GM19351 (cell line): ENCODE data around the gene GZMB.
"Not testable (repeated sequence)": the region's sequence is repeated elsewhere in the genome, so short reads cannot be mapped to it uniquely, and the experiment has no call there.

Experiments
- ATAC-seq: cut with Tn5 transposase; IDR thresholded peaks from one replicate; pipeline ENCODE4 v1.9.1; 2021; ENCODE audit warnings: mild to moderate bottlenecking, moderate library complexity; ENCODE audit not compliant: unreplicated experiment

The GZMB gene

GRCh38 chr14:24634158-24634557, at the start of gene GZMB:
Gene GZMB, minus strand, starts transcription at chr14:24634190. Its CDS starts 30 bp downstream, at chr14:24634160.
- peak; percentile 62 for ATAC-seq

- no peak for ATAC-seq
Observed at GRCh38 chr14:24681056-24681455, 47.1 kb upstream of the GZMB start.

GRCh38 chr14:24680516-24680915, 46.5 kb upstream of the GZMB start:
- ATAC-seq, result no peak

- ATAC-seq, result no peak
Observed at GRCh38 chr14:24679248-24679961, 45.4 kb upstream of the GZMB start.

- ATAC-seq, result peak; percentile 75
Observed at GRCh38 chr14:24678801-24679247, 44.8 kb upstream of the GZMB start.

- ATAC-seq, result no peak
Observed at GRCh38 chr14:24677956-24678355, 44.0 kb upstream of the GZMB start.

- peak; percentile 51 for ATAC-seq
Observed at GRCh38 chr14:24674204-24674970, 40.4 kb upstream of the GZMB start.

- ATAC-seq, result peak; percentile 60
Observed at GRCh38 chr14:24673534-24674203, 39.7 kb upstream of the GZMB start.

- peak; percentile 59 for ATAC-seq
Observed at GRCh38 chr14:24673059-24673458, 39.1 kb upstream of the GZMB start.

- ATAC-seq, result no peak
Observed at GRCh38 chr14:24670594-24670993, 36.6 kb upstream of the GZMB start.

- no peak for ATAC-seq
Observed at GRCh38 chr14:24669651-24670050, 35.7 kb upstream of the GZMB start.

- peak; percentile 93 for ATAC-seq
Observed at GRCh38 chr14:24665440-24665991, 31.5 kb upstream of the GZMB start.

- ATAC-seq, result no peak
Observed at GRCh38 chr14:24664366-24664765, 30.4 kb upstream of the GZMB start.

GRCh38 chr14:24662753-24663152, 28.8 kb upstream of the GZMB start:
- ATAC-seq, result no peak

- ATAC-seq, result no peak
Observed at GRCh38 chr14:24659916-24660570, 26.1 kb upstream of the GZMB start.

GRCh38 chr14:24648361-24648760, 14.4 kb upstream of the GZMB start:
- ATAC-seq, result not testable (repeated sequence)

GRCh38 chr14:24639905-24640304, 5.9 kb upstream of the GZMB start:
- ATAC-seq, result no peak

- ATAC-seq, result no peak
Observed at GRCh38 chr14:24639270-24639669, 5.3 kb upstream of the GZMB start.

- ATAC-seq, result no peak
Observed at GRCh38 chr14:24633353-24633752, 637 bp downstream of the GZMB start.

GRCh38 chr14:24632761-24633160, 1.2 kb downstream of the GZMB start:
- ATAC-seq, result no peak

- no peak for ATAC-seq
Observed at GRCh38 chr14:24632336-24632735, 1.7 kb downstream of the GZMB start.
